Naive thymus-derived CD4-positive, alpha-beta T cell (primary cell): ENCODE measurements around the gene ZBTB20. TPM values are rescaled to one million over a fixed set of nuclear protein-coding genes. Genes with fewer than 3 reads are reported as not detected.

Experiments
- ATAC-seq: fragments of 150-1000 bp; cut with Tn5 transposase; 2 replicates; pipeline ENCODE4 v1.10.0; 2021; ENCODE audit warnings: mild to moderate bottlenecking, moderate library complexity
- CTCF ChIA-PET: fragments of 350-600 bp; sonication (Branson Sonifier 250); formaldehyde crosslinking; loops from one replicate; lab custom pipeline; 2021; ENCODE audit warnings: antibody characterized with exemption; lab: Charles Lee
- POLR2A ChIA-PET: fragments of 350-600 bp; sonication (Branson Sonifier 250); formaldehyde crosslinking; loops from one replicate; lab custom pipeline; 2021; ENCODE audit warnings: antibody characterized with exemption, inconsistent platforms; lab: Charles Lee
- DNase-seq, 9 donors: peaks; one replicate each; pipeline versions ENCODE4 v3.0.0 to v3.0.0-alpha.2; 2020 to 2022; ENCODE audit warnings: mixed read lengths in 1 of 9
- H3K27ac ChIP-seq: one replicate; pipeline ENCODE4 v1.7.0; 2013; ENCODE audit warnings: mild to moderate bottlenecking, low read depth, low read length, moderate library complexity
- H3K27me3 ChIP-seq, 2 donors: one replicate each; pipeline ENCODE4 v1.7.0; 2013; ENCODE audit warnings: low read length in 2 of 2, mild to moderate bottlenecking in 2 of 2, moderate library complexity in 2 of 2; ENCODE audit not compliant: control insufficient read depth in 2 of 2, insufficient read depth in 2 of 2
- H3K36me3 ChIP-seq, 3 experiments: 1 replicate in 2 of 3; 2 replicates in 1 of 3; pipeline ENCODE4 v1.7.0; 2013; ENCODE audit warnings: low read length in 3 of 3, mild to moderate bottlenecking in 3 of 3, moderate library complexity in 1 of 3; ENCODE audit not compliant: insufficient read depth in 3 of 3, control insufficient read depth in 2 of 3
- H3K4me1 ChIP-seq, 2 donors: one replicate each; pipeline ENCODE4 v1.7.0; 2013; ENCODE audit warnings: low read length in 2 of 2, mild to moderate bottlenecking in 2 of 2, moderate library complexity in 1 of 2; ENCODE audit not compliant: control insufficient read depth in 2 of 2, insufficient read depth in 2 of 2
- H3K4me3 ChIP-seq: 2 replicates; pipeline ENCODE4 v1.7.0; 2013; ENCODE audit warnings: mild to moderate bottlenecking, low read length
- H3K9me3 ChIP-seq, 3 experiments: 1 replicate in 2 of 3; 2 replicates in 1 of 3; pipeline ENCODE4 v1.7.0; 2013; ENCODE audit warnings: low read length in 3 of 3; ENCODE audit not compliant: control insufficient read depth in 2 of 3
- H3K27ac Mint-ChIP-seq, 9 donors: one replicate each; pipeline ENCODE4 v1.8.0; 2020 to 2022; ENCODE audit warnings: mixed read lengths in 9 of 9, mild to moderate bottlenecking in 8 of 9, moderate library complexity in 5 of 9, inconsistent platforms in 2 of 9
- H3K27me3 Mint-ChIP-seq, 5 donors: one replicate each; pipeline ENCODE4 v1.8.0; 2021 to 2022; ENCODE audit warnings: mixed read lengths in 5 of 5, mild to moderate bottlenecking in 1 of 5
- H3K36me3 Mint-ChIP-seq, 5 donors: one replicate each; pipeline ENCODE4 v1.8.0; 2020 to 2022; ENCODE audit warnings: mixed read lengths in 5 of 5, mild to moderate bottlenecking in 3 of 5, inconsistent platforms in 1 of 5
- H3K4me1 Mint-ChIP-seq, 7 donors: one replicate each; pipeline ENCODE4 v1.8.0; 2020 to 2022; ENCODE audit warnings: mixed read lengths in 7 of 7, mild to moderate bottlenecking in 3 of 7, inconsistent platforms in 1 of 7
- H3K4me3 Mint-ChIP-seq, 10 donors: one replicate each; pipeline ENCODE4 v1.8.0; 2020 to 2022; ENCODE audit warnings: mild to moderate bottlenecking in 10 of 10, mixed read lengths in 10 of 10, moderate library complexity in 6 of 10, inconsistent platforms in 2 of 10
- H3K9me3 Mint-ChIP-seq, 11 donors: one replicate each; pipeline ENCODE4 v1.8.0; 2020 to 2022; ENCODE audit warnings: mixed read lengths in 11 of 11, mild to moderate bottlenecking in 4 of 11, inconsistent platforms in 1 of 11, moderate library complexity in 1 of 11
- intact Hi-C, 2 donors: fragments of 100-400 bp; cut with micrococcal nuclease; formaldehyde crosslinking; loops; one replicate each; pipeline ENCODE4 v1.15.1; 2023
- polyA plus RNA-seq, 2 donors: library from polyadenylated mRNA; unstranded; fragments of 300-500 nt; fragmentation: Illumina TruSeq; gene quantifications; one replicate each; pipeline ENCODE4 v1.2.3, GENCODE V29; 2021
- total RNA-seq, 6 experiments: library from RNA in 5 of 6; stranded (reverse) in 5 of 6; gene quantifications; 1 replicate in 5 of 6; 2 replicates in 1 of 6; pipeline ENCODE4 v1.2.3 and lab custom pipeline; 2021 to 2026

ZBTB20 gene
- total and polyA plus RNA-seq, 7 experiments from 2014 or later, result 14.9 to 69.5 (median 59.2) TPM

DNA sequence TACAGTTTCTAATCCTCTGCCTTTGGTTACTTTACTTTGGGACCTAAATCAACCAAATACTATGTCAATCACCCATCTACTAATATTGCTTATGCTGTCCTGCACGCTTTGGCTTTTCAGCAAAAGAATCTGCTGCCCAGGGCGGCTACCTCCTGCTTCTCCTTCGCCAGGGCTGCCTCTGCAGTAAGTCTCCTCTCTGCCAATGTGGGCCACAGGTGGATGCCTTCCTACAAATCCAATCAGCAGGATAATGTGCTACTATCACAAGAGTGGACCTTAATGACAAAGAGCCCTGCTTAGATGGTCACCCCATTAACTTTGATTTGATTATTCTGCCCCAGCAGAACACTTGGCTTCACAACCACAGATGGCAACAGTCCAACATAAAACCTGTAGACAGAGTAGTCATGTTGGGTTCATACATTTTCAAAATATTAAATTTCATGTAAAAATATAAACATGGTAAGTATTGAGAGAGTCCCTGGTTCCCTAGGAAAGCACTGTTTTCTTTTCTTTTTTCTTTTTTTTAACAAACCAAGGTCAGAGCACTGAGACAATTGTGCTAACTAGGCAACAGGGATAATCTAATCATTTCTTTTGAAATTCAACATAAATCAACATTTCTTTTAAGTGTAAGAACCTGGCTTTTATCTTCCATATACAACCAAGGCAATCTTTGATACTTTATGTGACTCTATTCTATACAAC is 298.3 kb downstream of the ZBTB20 start:
- ChIA-PET POLR2A (interaction anchor here (0.6 kb wide), 1 partner anchor 52 kb away, joined by 5 read pairs; no protein-coding TSS in a partner anchor), CTCF (no interaction called here)
- H3K9me3 Mint-ChIP-seq, result no peaks in the 10 kb centered on the region
- Histone ChIP-seq H3K36me3 (no peaks in the 10 kb centered on the region), H3K9me3 (no peaks in the 10 kb centered on the region), H3K4me3 (no peak overlapping the region), H3K27ac (no peak overlapping the region), H3K4me1 (no peaks in the 10 kb centered on the region), H3K27me3 (no peaks in the 10 kb centered on the region)
- DNase-seq (no peak), ATAC-seq (no peak)
- intact Hi-C loops, result no loop called here
- no peak overlapping the region for H3K4me3 Mint-ChIP-seq
- no peaks in the 10 kb centered on the region for H3K27me3 Mint-ChIP-seq
- peaks cover 0 to 11% (median 0%) of the 10 kb centered on the region in 5 donors for H3K36me3 Mint-ChIP-seq
- peaks cover 0 to 24% (median 3%) of the 10 kb centered on the region in 7 donors for H3K4me1 Mint-ChIP-seq
- H3K27ac Mint-ChIP-seq, result peak overlapping the region in 2 of 9 donors; percentile 25 to 56

DNA sequence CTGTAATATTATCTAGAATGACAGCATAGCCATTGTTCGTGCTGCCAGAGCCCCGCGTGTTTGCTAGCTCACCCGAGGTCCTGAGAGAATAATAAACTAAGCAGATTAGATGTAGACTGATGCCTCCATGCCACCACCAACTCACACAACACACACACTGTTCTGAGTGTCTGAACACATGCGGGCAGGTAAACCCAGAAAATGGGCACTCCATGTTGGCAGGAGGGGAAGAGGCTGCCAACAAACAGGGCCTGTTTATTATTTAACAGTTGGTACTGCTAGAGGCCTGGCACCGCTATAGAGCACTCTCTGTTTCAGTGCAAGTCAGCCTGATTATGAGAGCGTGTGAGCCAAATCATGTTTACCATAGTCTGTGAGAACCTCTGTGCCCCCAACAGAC is 299.0 kb downstream of the ZBTB20 start:
- ChIA-PET CTCF (no interaction called here), POLR2A (no interaction called here)
- intact Hi-C loops, result no loop called here
- Histone ChIP-seq H3K4me1 (no peaks in the 10 kb centered on the region), H3K27me3 (no peaks in the 10 kb centered on the region), H3K36me3 (no peaks in the 10 kb centered on the region), H3K4me3 (no peak overlapping the region), H3K9me3 (no peaks in the 10 kb centered on the region), H3K27ac (no peak overlapping the region)
- no peaks in the 10 kb centered on the region for H3K9me3 Mint-ChIP-seq
- peak overlapping the region in 1 of 9 donors; percentile 59 for H3K27ac Mint-ChIP-seq
- no peak for DNase-seq
- ATAC-seq, result no peak
- peaks cover 0 to 9% (median under 1%) of the 10 kb centered on the region in 5 donors for H3K36me3 Mint-ChIP-seq
- peaks cover 0 to 20% (median 3%) of the 10 kb centered on the region in 7 donors for H3K4me1 Mint-ChIP-seq
- H3K4me3 Mint-ChIP-seq, result no peak overlapping the region
- no peaks in the 10 kb centered on the region for H3K27me3 Mint-ChIP-seq

DNA sequence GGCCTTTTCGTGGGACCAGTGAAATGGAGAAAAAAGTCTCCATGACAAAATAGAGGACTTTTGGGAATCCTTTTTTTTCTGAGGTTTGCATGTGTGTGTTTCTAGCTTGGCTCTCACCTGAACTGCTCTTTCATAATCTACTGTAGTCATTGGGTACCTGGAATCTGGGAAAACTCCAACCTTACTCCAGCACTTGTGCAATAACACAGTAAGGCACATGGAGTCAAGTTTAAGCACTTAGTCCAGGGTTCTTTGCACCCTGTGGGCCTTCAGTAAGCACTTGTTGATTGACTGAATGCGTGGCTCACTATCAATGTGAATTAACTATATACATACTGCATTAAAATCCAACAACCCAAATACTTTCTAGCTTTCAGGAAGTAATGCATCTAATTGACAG is 299.5 kb downstream of the ZBTB20 start:
- no peak overlapping the region for H3K4me3 Mint-ChIP-seq
- ATAC-seq, result no peak

DNA sequence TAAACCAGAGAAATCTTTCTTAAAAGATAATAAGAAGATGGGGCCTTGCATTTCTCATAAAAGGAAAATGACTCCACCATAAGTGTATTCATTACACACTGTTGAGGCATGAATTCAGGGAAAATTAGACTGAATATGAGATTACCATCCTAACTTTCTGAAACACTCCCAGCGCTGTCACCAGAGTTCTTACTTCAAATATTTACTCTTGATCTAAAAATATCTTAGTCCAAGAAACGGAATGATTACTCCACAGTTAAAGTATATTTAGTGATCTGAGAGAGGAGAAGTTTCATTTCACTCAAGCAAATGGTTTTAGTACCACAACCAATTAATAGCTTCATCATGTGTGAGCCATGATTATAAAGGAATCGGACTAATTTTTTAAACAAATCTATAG is 300.3 kb downstream of the ZBTB20 start:
- ChIA-PET POLR2A (no interaction called here), CTCF (no interaction called here)
- H3K36me3 Mint-ChIP-seq, result peaks cover 0 to 12% (median 5%) of the 10 kb centered on the region in 5 donors
- Histone ChIP-seq H3K9me3 (no peaks in the 10 kb centered on the region), H3K27me3 (no peaks in the 10 kb centered on the region), H3K4me1 (no peaks in the 10 kb centered on the region), H3K27ac (no peak overlapping the region), H3K36me3 (no peaks in the 10 kb centered on the region), H3K4me3 (no peak overlapping the region)
- no peaks in the 10 kb centered on the region for H3K27me3 Mint-ChIP-seq
- no peak overlapping the region for H3K27ac Mint-ChIP-seq
- intact Hi-C loops, result no loop called here
- no peak overlapping the region for H3K4me3 Mint-ChIP-seq
- H3K9me3 Mint-ChIP-seq, result no peaks in the 10 kb centered on the region
- ATAC-seq (no peak), DNase-seq (no peak)
- H3K4me1 Mint-ChIP-seq, result peaks cover 0 to 17% (median 3%) of the 10 kb centered on the region in 7 donors

More for the DNA sequence above, 299.5 kb downstream of the ZBTB20 start:
- POLR2A ChIA-PET, result no interaction called here
- no peaks in the 10 kb centered on the region for H3K27me3 ChIP-seq
- no peak for DNase-seq
- Mint-ChIP-seq H3K36me3 (peaks cover 0 to 12% (median 5%) of the 10 kb centered on the region in 5 donors), H3K27ac (no peak overlapping the region), H3K9me3 (no peaks in the 10 kb centered on the region), H3K4me1 (peaks cover 0 to 18% (median 3%) of the 10 kb centered on the region in 7 donors), H3K27me3 (no peaks in the 10 kb centered on the region)
- H3K36me3 ChIP-seq, result no peaks in the 10 kb centered on the region
- CTCF ChIA-PET, result no interaction called here
- intact Hi-C loops, result no loop called here
- H3K27ac ChIP-seq, result no peak overlapping the region
- H3K9me3 ChIP-seq, result no peaks in the 10 kb centered on the region
- H3K4me1 ChIP-seq, result no peaks in the 10 kb centered on the region
- no peak overlapping the region for H3K4me3 ChIP-seq

DNA sequence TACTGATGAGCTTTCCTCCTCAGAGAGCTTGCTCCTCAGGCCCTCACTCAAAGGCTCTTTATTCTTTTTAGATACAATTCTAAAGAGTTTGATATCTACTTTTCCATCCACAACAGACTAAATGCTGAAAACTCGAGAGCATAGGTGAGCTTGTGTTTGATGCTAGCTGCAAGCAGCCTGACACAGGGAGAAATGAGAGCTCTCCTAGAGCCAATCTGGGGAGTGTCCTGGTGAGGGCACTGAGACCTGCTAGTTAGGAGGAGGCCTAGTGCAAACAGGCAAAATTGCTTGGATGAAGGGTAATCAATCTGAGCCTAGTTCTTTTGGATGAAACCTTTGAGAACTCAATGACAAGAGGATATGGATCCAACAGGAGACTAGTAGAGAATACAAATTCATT is 300.8 kb downstream of the ZBTB20 start:
- H3K4me1 ChIP-seq, result no peaks in the 10 kb centered on the region
- ChIA-PET CTCF (interaction anchor here (0.6 to 0.9 kb wide), 2 partner anchors 9 to 299 kb away, joined by 3 to 4 read pairs; no protein-coding TSS in a partner anchor), POLR2A (no interaction called here)
- Mint-ChIP-seq H3K9me3 (no peaks in the 10 kb centered on the region), H3K27me3 (no peaks in the 10 kb centered on the region), H3K4me3 (no peak overlapping the region), H3K27ac (no peak overlapping the region), H3K4me1 (peaks cover 0 to 17% (median 0%) of the 10 kb centered on the region in 7 donors), H3K36me3 (peaks cover 0 to 17% (median 9%) of the 10 kb centered on the region in 5 donors)
- no peak overlapping the region for H3K4me3 ChIP-seq
- DNase-seq, result no peak
- no peak overlapping the region for H3K27ac ChIP-seq
- no peaks in the 10 kb centered on the region for H3K36me3 ChIP-seq
- intact Hi-C loops, result no loop called here
- no peak for ATAC-seq
- no peaks in the 10 kb centered on the region for H3K27me3 ChIP-seq
- no peaks in the 10 kb centered on the region for H3K9me3 ChIP-seq

DNA sequence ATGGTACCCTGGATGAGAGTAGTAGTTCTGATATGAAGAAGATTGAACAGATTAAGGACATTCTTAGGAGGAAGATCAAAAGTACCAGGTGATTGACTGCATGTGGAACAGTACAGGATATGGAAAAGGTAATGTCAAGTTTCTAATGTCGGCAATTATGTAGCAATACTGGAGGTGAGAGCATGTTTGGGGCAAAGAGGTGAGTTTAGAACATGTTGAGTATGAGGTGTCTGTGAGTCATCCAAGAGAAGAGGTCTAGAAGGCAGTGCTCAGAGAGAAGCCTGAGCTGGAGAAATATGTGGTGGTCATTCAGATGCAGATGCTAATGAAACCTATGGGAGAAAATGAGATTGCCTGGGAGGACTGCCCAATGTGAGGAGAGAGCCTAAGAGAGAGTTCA is 305.6 kb downstream of the ZBTB20 start:
- H3K27me3 ChIP-seq, result no peaks in the 10 kb centered on the region
- Mint-ChIP-seq H3K9me3 (no peaks in the 10 kb centered on the region), H3K4me3 (no peak overlapping the region), H3K27me3 (no peaks in the 10 kb centered on the region), H3K27ac (no peak overlapping the region), H3K36me3 (peaks cover 0 to 56% (median 33%) of the 10 kb centered on the region in 5 donors), H3K4me1 (peaks cover 0 to 30% (median 9%) of the 10 kb centered on the region in 7 donors)
- no peaks in the 10 kb centered on the region for H3K9me3 ChIP-seq
- intact Hi-C loops, result no loop called here
- no peaks in the 10 kb centered on the region for H3K4me1 ChIP-seq
- DNase-seq, result no peak
- no peak overlapping the region for H3K4me3 ChIP-seq
- ChIA-PET POLR2A (interaction anchor here (1.5 kb wide), 1 partner anchor 10 kb away, joined by 5 read pairs; no protein-coding TSS in a partner anchor), CTCF (no interaction called here)
- no peak for ATAC-seq
- H3K27ac ChIP-seq, result no peak overlapping the region
- H3K36me3 ChIP-seq, result no peaks in the 10 kb centered on the region

DNA sequence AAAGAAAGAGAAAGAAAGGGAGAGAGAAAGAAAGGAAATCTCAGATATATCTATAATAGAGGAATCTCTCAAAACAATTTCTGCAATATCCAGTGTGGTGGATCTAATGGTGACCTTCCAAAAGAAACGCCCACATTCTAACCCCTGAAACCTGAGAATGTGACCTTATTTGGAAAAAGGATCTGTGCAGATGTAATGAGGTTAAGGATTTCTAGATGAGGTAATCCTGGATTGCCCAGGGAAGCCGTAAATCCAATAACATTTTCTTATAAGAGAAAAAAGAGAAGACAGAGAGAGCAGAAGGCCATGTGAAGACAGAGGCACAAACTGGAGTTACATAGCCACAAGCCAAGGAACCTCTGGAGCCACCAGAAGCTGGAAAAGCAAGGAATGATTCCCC is 307.6 kb downstream of the ZBTB20 start:
- no peaks in the 10 kb centered on the region for H3K4me1 ChIP-seq

More for the DNA sequence above, 307.6 kb downstream of the ZBTB20 start:
- Histone ChIP-seq H3K27me3 (no peaks in the 10 kb centered on the region), H3K9me3 (no peaks in the 10 kb centered on the region), H3K36me3 (no peaks in the 10 kb centered on the region), H3K27ac (no peak overlapping the region), H3K4me3 (no peak overlapping the region)
- Mint-ChIP-seq H3K4me1 (peaks cover 0 to 29% (median 13%) of the 10 kb centered on the region in 7 donors), H3K27me3 (no peaks in the 10 kb centered on the region), H3K27ac (no peak overlapping the region), H3K36me3 (peaks cover 0 to 56% (median 35%) of the 10 kb centered on the region in 5 donors), H3K4me3 (no peak overlapping the region), H3K9me3 (no peaks in the 10 kb centered on the region)
- ChIA-PET POLR2A (no interaction called here), CTCF (no interaction called here)
- ATAC-seq, result no peak
- intact Hi-C loops, result no loop called here
- no peak for DNase-seq
